HEK293T (cell line): Measurements from ENCODE around the gene PPT2.
"Not testable (repeated sequence)": the region's sequence is repeated elsewhere in the genome, so short reads cannot be mapped to it uniquely, and the experiment has no call there.

Experiments
- CTCF ChIA-PET: fragments of 350-600 bp; formaldehyde crosslinking; extraction: SDS; loops from one replicate; lab custom pipeline; 2021; ENCODE audit warnings: antibody characterized with exemption, inconsistent platforms; lab: Yijun Ruan, JAX
- POLR2A ChIA-PET: fragments of 350-600 bp; formaldehyde crosslinking; extraction: SDS; loops from one replicate; lab custom pipeline; 2020; ENCODE audit warnings: antibody characterized with exemption, inconsistent platforms; lab: Yijun Ruan, JAX
- DNase-seq: peaks from one replicate; pipeline ENCODE4 v3.0.0; 2012; ENCODE audit warnings: mixed read lengths; ENCODE audit errors: extremely low spot score
- ARNT ChIP-seq: fragments of 450-650 bp; IDR thresholded peaks from 2 replicates; pipeline ENCODE4 v1.6.1; 2017; ENCODE audit warnings: mild to moderate bottlenecking
- BHLHE40 ChIP-seq: fragments of 450-650 bp; IDR thresholded peaks from 2 replicates; pipeline ENCODE4 v1.6.1; 2016; ENCODE audit warnings: mild to moderate bottlenecking, moderate library complexity, borderline replicate concordance
- CTBP1 ChIP-seq: fragments of 450-650 bp; IDR thresholded peaks from 2 replicates; pipeline ENCODE4 v1.6.1; 2016; ENCODE audit warnings: borderline replicate concordance
- ELF4 ChIP-seq: fragments of 450-650 bp; IDR thresholded peaks from 2 replicates; pipeline ENCODE4 v1.6.1; 2017; ENCODE audit warnings: antibody characterized with exemption
- FOXA1 ChIP-seq: fragments of 450-650 bp; IDR thresholded peaks from 2 replicates; pipeline ENCODE4 v1.6.1; 2016; ENCODE audit warnings: mild to moderate bottlenecking
- FOXK2 ChIP-seq: fragments of 450-650 bp; IDR thresholded peaks from 2 replicates; pipeline ENCODE4 v1.6.1; 2016; ENCODE audit warnings: mild to moderate bottlenecking
- FOXM1 ChIP-seq: fragments of 450-650 bp; IDR thresholded peaks from 2 replicates; pipeline ENCODE4 v1.6.1; 2017; ENCODE audit warnings: mild to moderate bottlenecking, borderline replicate concordance
- HDGF ChIP-seq: fragments of 450-650 bp; IDR thresholded peaks from 2 replicates; pipeline ENCODE4 v1.6.1; 2017; ENCODE audit warnings: antibody characterized with exemption, borderline replicate concordance
- L3MBTL2 ChIP-seq: fragments of 450-650 bp; conservative IDR thresholded peaks from 2 replicates; pipeline ENCODE4 v1.6.1; 2016; ENCODE audit warnings: mild to moderate bottlenecking
- LEF1 ChIP-seq: fragments of 450-650 bp; IDR thresholded peaks from 2 replicates; pipeline ENCODE4 v1.6.1; 2017; ENCODE audit warnings: mild to moderate bottlenecking, borderline replicate concordance
- NFRKB ChIP-seq: fragments of 450-650 bp; IDR thresholded peaks from 2 replicates; pipeline ENCODE4 v1.6.1; 2016; ENCODE audit warnings: mild to moderate bottlenecking, moderate library complexity
- PKNOX1 ChIP-seq: fragments of 450-650 bp; IDR thresholded peaks from 2 replicates; pipeline ENCODE4 v1.6.1; 2016
- SP1 ChIP-seq: fragments of 450-650 bp; IDR thresholded peaks from 2 replicates; pipeline ENCODE4 v1.6.1; 2017
- SUZ12 ChIP-seq: fragments of 450-650 bp; IDR thresholded peaks from 2 replicates; pipeline ENCODE4 v1.6.1; 2016; ENCODE audit warnings: mild to moderate bottlenecking
- TARDBP ChIP-seq: fragments of 450-650 bp; IDR thresholded peaks from 2 replicates; pipeline ENCODE4 v1.6.1; 2016
- ZNF384 ChIP-seq: fragments of 450-650 bp; IDR thresholded peaks from 2 replicates; pipeline ENCODE4 v1.6.1; 2016

Gene PPT2

GRCh38 chr6:32204268-32204715 lies 50.4 kb downstream of the PPT2 start:
- CTCF ChIA-PET, result no interaction called here
- no peak for DNase-seq
- TF ChIP-seq TARDBP (no peak), FOXK2 (no peak), CTBP1 (no peak), SP1 (no peak), ELF4 (no peak), BHLHE40 (no peak), SUZ12 (no peak), NFRKB (no peak), PKNOX1 (no peak), LEF1 (no peak), FOXA1 (no peak), L3MBTL2 (no peak), ZNF384 (no peak), FOXM1 (no peak)
- POLR2A ChIA-PET, result no interaction called here

- CTCF ChIA-PET, result no interaction called here
Observed at GRCh38 chr6:32208996-32209395, 55.1 kb downstream of the PPT2 start.

DNA sequence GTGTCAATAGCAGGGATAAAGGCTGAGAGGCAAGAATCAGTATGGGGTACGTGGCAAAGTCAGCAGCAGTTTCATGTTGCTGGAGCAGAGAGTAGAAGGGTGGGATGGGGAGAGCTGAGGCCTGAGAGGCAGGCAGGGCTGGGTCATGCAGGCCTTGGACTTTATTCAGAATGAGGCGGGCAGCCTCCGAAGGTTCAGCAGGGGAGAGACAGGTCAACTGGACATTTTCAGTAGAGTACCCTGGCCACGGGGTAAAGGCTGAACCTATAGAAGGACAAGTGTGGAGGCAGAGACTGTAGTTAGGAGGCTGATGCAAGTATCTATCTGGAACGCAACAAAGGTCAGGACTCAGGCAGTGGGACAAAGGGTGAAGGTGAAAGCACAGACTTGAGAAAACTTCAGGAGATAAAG lies 56.3 kb downstream of the PPT2 start:
- ChIA-PET CTCF (no interaction called here), POLR2A (no interaction called here)
- no peak for DNase-seq
- TF ChIP-seq HDGF (no peak), FOXM1 (no peak), TARDBP (no peak), BHLHE40 (no peak), ARNT (no peak), FOXK2 (no peak)

More at GRCh38 chr6:32208996-32209395, 55.1 kb downstream of the PPT2 start:
- POLR2A ChIA-PET, result no interaction called here
- no peak for TF ChIP-seq FOXA1
- TF ChIP-seq TARDBP, result no peak
- no peak for TF ChIP-seq FOXK2
- TF ChIP-seq ELF4, result no peak
- no peak for TF ChIP-seq NFRKB
- TF ChIP-seq HDGF, result no peak
- TF ChIP-seq PKNOX1, result no peak
- no peak for TF ChIP-seq SUZ12
- no peak for TF ChIP-seq LEF1
- TF ChIP-seq BHLHE40, result no peak
- no peak for TF ChIP-seq ARNT
- TF ChIP-seq L3MBTL2, result no peak
- no peak for TF ChIP-seq SP1
- no peak for TF ChIP-seq FOXM1
- TF ChIP-seq ZNF384, result no peak
- no peak for TF ChIP-seq CTBP1
- DNase-seq, result no peak

DNA sequence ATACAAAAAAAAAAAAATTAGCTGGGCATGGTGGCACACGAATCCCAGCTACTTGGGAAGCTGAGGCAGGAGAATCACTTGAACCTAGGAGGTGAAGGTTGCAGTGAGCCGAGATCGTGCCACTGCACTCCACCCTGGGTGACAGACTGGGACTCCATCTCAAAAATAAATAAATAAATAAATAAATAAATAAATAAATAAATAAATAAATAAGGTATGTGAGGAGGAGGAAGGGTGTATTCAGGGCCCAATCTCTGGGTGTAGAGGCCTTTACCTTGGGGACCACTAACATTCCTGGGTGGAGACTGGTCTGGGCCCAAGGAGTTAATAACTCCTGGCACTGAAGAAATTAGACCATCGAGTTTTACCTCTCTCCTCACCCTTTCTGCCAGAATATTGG lies 57.5 kb downstream of the PPT2 start:
- DNase-seq, POLR2A ChIA-PET: not testable (repeated sequence)
- CTCF ChIA-PET, result interaction anchor here (0.6 kb wide), 1 partner anchor 420 kb away, joined by 3 read pairs; no protein-coding TSS in a partner anchor

DNA sequence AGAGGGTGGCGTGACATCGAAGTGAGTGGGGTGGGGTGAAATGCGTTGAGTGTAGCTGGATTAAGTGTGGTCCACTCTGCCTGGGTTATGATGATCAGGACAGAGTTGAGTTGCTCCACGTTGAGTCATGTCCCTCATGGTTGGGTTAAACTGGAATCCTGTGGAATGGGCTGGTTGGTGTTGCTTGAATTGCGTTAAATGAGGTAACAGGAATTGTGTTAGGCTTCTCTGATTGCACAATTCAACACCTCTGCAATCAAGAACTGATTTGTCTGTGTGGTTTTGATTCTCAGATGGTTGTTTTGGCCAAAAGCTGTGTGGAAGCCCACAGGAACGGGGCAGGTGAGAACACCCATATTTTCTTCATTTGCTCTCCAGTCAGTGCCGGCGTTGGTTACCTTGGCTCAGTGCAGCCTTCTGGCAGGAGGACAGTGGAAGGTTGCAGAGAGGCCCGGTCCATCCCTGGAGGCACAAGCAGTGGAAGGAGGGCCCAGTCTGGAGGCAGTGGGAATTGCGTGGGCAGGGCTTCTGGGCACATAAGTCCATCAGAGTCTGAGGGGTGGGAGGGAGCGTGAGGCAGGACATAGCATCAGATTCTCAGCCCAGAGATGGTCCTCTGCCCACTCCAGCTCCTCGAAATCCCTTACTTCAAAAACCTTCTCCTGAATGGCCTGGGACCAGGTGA lies 58.3 kb downstream of the PPT2 start:
- CTCF ChIA-PET, result interaction anchor here (0.6 kb wide), 1 partner anchor 421 kb away, joined by 3 read pairs; no protein-coding TSS in a partner anchor
- no peak for TF ChIP-seq BHLHE40
- no peak for TF ChIP-seq ARNT
- no peak for TF ChIP-seq ZNF384
- no peak for TF ChIP-seq NFRKB
- no peak for DNase-seq
- POLR2A ChIA-PET, result interaction anchor here (1.3 kb wide), 1 partner anchor 17 kb away, joined by 3 read pairs; no protein-coding TSS in a partner anchor
